Activated CD4-positive, alpha-beta memory T cell treated with anti-CD3 and anti-CD28 coated beads for 36 hours (primary cell): Measurements from ENCODE around the gene PNPO. TPM values are rescaled to one million over a fixed set of nuclear protein-coding genes. Genes with fewer than 3 reads are reported as not detected.
"Not testable (repeated sequence)": the region's sequence is repeated elsewhere in the genome, so short reads cannot be mapped to it uniquely, and the experiment has no call there.

Source experiments
- CTCF ChIA-PET: fragments of 350-600 bp; sonication (Branson Sonifier 250); formaldehyde crosslinking; loops from one replicate; lab custom pipeline; 2021; ENCODE audit warnings: antibody characterized with exemption, inconsistent platforms; lab: Charles Lee
- POLR2A ChIA-PET: fragments of 350-600 bp; sonication (Branson Sonifier 250); formaldehyde crosslinking; loops from one replicate; lab custom pipeline; 2021; ENCODE audit warnings: antibody characterized with exemption; lab: Charles Lee
- DNase-seq: peaks from one replicate; pipeline ENCODE4 v3.0.0-alpha.2; 2020
- H3K27ac Mint-ChIP-seq: one replicate; pipeline ENCODE4 v1.8.0; 2021; ENCODE audit warnings: mixed read lengths
- H3K27me3 Mint-ChIP-seq: one replicate; pipeline ENCODE4 v1.8.0; 2021; ENCODE audit warnings: mixed read lengths
- H3K36me3 Mint-ChIP-seq: one replicate; pipeline ENCODE4 v1.8.0; 2021; ENCODE audit warnings: mixed read lengths
- H3K4me1 Mint-ChIP-seq: one replicate; pipeline ENCODE4 v1.8.0; 2021; ENCODE audit warnings: low read depth, mixed read lengths
- H3K4me3 Mint-ChIP-seq: one replicate; pipeline ENCODE4 v1.8.0; 2021; ENCODE audit warnings: mild to moderate bottlenecking, mixed read lengths
- H3K9me3 Mint-ChIP-seq: one replicate; pipeline ENCODE4 v1.8.0; 2021; ENCODE audit warnings: mixed read lengths
- intact Hi-C: fragments of 100-400 bp; cut with micrococcal nuclease; formaldehyde crosslinking; loops from one replicate; pipeline ENCODE4 v1.15.1; 2023
- total RNA-seq, 2 experiments: library from RNA; stranded (reverse); gene quantifications; one replicate each; pipeline ENCODE4 v1.2.3, GENCODE V29; 2021

Gene PNPO
- total RNA-seq, 2 experiments from 2014 or later, result 32.5 to 34.4 TPM

DNA sequence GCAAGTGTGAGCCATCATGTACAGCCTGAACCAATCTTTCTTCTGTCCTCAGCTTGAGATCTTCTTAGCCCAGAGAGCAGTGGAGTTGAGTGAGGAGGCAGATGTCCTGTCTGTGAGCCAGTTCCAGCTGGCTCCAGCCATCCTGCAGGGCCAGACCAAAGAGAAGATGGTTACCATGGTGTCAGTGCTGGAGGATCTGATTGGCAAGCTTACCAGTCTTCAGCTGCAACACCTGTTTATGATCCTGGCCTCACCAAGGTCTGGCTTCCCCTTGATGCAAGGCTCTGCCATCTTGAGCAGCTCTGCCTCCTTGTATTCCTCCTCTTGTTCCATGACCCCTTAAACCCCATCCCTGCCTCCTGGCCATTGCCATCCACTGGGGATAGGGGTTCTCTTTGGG is 39.2 kb downstream of the PNPO start:
- peaks cover 40% of the 10 kb centered on the region for H3K36me3 Mint-ChIP-seq
- no peaks in the 10 kb centered on the region for H3K27me3 Mint-ChIP-seq
- no peaks in the 10 kb centered on the region for H3K9me3 Mint-ChIP-seq
- no peak overlapping the region for H3K4me3 Mint-ChIP-seq
- no peak for DNase-seq
- ChIA-PET POLR2A (interaction anchor here (0.5 kb wide), 1 partner anchor 229 kb away, joined by 4 read pairs; no protein-coding TSS in a partner anchor), CTCF (interaction anchor here (0.7 to 1.3 kb wide), 2 partner anchors 30 to 117 kb away, joined by 3 to 4 read pairs; no protein-coding TSS in a partner anchor)
- intact Hi-C loops, result no loop called here
- no peak overlapping the region for H3K27ac Mint-ChIP-seq
- no peaks in the 10 kb centered on the region for H3K4me1 Mint-ChIP-seq

DNA sequence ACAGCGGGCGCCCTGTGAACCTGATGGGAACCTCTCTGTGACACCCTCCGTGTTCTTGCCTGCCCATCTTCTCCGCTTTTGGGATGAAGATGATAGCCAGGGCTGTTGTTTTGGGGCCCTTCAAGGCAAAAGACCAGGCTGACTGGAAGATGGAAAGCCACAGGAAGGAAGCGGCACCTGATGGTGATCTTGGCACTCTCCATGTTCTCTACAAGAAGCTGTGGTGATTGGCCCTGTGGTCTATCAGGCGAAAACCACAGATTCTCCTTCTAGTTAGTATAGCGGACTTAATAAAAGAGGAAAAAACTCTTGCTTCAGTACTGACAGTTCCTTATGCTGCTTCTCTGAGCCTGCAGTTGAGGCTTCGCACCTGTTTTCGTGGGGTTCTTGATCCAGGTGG is 40.1 kb downstream of the PNPO start:
- Mint-ChIP-seq H3K4me3 (no peak overlapping the region), H3K4me1 (no peaks in the 10 kb centered on the region), H3K27ac (no peak overlapping the region), H3K36me3 (peaks cover 36% of the 10 kb centered on the region), H3K9me3 (no peaks in the 10 kb centered on the region), H3K27me3 (no peaks in the 10 kb centered on the region)
- intact Hi-C loops, result no loop called here
- CTCF ChIA-PET, result interaction anchor here (0.6 to 2.8 kb wide), 3 partner anchors 11 to 264 kb away, joined by 3 to 11 read pairs (median 4); partner anchors contain the start of gene CDK5RAP3
- POLR2A ChIA-PET, result interaction anchor here (0.6 kb wide), 1 partner anchor 9 kb away, joined by 6 read pairs; no protein-coding TSS in a partner anchor
- DNase-seq, result no peak

DNA sequence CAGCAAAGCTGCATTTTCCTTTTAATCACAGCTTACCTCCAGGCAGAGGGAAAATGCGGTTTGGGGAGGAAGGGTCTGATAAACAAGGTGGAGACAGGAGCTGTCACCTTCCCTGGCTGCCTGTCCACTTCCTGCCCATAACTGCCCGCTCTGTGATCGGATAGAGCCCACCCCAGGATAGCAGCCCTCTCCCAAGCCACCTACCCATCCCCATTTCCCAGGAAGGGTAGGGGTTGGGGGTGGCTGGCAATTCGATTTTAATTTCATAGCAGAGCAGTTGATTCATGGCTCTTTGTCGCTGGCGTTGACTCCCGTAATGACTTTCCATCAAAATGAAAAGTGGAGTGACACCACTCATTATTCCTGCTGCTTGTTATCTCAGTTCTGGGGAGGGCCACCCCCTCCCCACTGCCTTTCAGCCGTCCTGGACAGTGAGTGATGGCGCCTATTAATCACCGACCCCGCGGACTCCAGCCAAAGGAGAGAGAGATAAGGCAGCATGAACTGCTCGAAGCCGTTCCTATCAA is 40.8 kb downstream of the PNPO start:
- intact Hi-C loops, result no loop called here
- no peak for DNase-seq
- H3K9me3 Mint-ChIP-seq, result no peaks in the 10 kb centered on the region
- no peaks in the 10 kb centered on the region for H3K4me1 Mint-ChIP-seq
- ChIA-PET POLR2A (interaction anchor here (0.5 kb wide), 1 partner anchor 37 kb away, joined by 3 read pairs; no protein-coding TSS in a partner anchor), CTCF (interaction anchor here (0.6 to 2.8 kb wide), 2 partner anchors 12 to 265 kb away, joined by 3 to 11 read pairs; partner anchors contain the start of gene CDK5RAP3)
- H3K4me3 Mint-ChIP-seq, result no peak overlapping the region
- H3K27me3 Mint-ChIP-seq, result no peaks in the 10 kb centered on the region
- H3K36me3 Mint-ChIP-seq, result peaks cover 32% of the 10 kb centered on the region
- H3K27ac Mint-ChIP-seq, result no peak overlapping the region

DNA sequence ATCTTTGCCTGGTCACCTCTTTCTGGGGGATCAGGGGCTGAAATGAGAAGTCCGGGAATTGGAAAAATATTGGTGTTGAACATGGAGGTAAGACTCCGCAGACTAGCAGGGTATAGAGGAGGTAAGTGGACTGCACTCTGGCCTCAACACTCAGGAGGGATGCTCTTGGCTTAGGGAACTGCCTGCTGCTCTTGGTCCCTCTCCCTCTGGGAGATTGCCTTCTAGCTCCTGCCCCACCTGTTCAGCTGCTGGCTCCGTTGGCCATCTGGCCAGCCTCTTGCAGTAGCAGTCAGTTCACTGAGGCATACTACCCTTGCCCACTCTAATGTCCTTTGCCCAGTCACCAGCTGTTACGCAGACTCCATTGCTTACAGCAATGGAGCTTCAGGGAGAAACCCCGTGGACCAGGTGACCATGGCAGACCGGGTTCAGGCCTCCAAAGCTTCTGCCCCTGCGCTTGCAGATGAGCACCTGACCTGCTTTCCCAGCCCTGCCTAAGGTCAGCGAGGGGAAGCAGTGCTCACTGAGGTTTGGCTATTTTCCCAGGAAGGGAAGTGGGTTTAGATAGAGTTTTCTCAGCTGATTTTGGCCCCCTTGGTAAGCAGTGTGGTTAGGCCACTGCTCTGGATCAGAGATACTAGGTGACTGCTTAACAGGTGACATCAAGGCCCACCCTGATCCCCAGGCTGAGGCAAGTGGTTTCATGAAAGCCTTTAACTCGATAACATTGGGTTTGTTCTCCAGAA is 41.4 kb downstream of the PNPO start:
- Mint-ChIP-seq H3K27me3 (no peaks in the 10 kb centered on the region), H3K4me1 (no peaks in the 10 kb centered on the region), H3K9me3 (no peaks in the 10 kb centered on the region), H3K36me3 (peaks cover 27% of the 10 kb centered on the region), H3K4me3 (no peak overlapping the region), H3K27ac (no peak overlapping the region)
- ChIA-PET CTCF (interaction anchor here (2.8 kb wide), 1 partner anchor 12 kb away, joined by 11 read pairs; the partner anchor contains the start of gene CDK5RAP3), POLR2A (interaction anchor here (0.5 to 0.6 kb wide), 2 partner anchors 25 to 37 kb away, joined by 3 to 4 read pairs; no protein-coding TSS in a partner anchor)
- intact Hi-C loops, result no loop called here
- DNase-seq, result no peak

DNA sequence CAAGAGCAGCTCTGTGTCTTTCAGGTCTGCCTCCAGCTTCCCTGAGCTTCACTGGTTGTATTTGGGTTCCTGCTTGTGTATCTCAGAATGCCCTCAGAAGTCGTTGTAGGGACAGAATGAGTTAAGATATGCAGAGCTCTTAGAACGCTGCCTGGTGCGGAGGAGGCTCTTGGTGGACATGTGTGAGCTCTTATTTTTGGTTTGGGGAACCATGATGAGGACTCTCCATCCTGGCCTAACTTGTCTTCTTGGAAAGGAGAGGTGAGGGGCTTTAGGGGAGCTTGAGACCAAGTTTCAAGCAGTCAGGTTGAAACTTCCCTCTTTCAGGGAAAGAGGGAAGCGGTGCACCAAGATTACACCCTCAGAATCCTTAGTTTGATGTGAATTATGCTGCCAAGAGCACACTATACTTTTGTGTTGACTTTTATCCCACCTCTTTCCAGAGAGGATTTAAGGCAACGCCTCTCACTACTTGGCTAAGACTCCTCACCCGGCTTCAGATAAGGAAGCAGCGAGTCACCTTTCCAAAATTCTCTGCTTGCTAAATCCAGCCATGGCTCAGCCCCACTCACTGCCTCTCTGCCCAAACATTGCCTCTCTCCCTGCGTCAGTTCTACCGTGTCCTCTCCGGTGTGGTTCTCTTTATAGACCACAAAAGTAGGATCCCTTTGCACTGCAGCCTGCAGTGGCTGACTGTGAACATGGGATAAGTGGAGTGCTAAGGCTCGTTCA is 42.3 kb downstream of the PNPO start:
- POLR2A ChIA-PET, result no interaction called here
- H3K27ac Mint-ChIP-seq, result no peak overlapping the region
- no peak overlapping the region for H3K4me3 Mint-ChIP-seq

DNA sequence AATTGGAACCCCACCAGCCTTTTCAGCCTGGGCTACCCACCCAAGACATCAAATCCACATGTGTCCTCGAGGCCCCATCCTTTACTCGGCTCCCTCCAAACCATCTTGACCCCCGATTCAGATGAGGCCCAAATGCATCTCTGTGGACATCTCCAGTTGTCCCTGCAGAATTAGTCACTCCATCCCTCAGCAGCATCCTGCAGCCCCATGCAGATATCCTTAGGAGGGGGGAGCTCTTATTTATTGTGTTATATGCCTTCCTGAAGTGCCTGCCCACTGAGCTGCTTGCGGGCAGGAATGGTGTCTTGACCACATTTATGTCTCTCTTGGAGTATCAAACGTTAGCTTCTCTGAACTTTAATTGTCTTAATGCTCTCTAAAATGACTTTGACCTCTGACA is 45.1 kb downstream of the PNPO start:
- DNase-seq, result no peak
- Mint-ChIP-seq H3K36me3 (peaks cover 10% of the 10 kb centered on the region), H3K27ac (no peak overlapping the region), H3K9me3 (no peaks in the 10 kb centered on the region), H3K4me1 (peaks cover 2% of the 10 kb centered on the region), H3K4me3 (no peak overlapping the region), H3K27me3 (no peaks in the 10 kb centered on the region)
- ChIA-PET POLR2A (no interaction called here), CTCF (interaction anchor here (0.6 to 1.3 kb wide), 2 partner anchors 8 to 15 kb away, joined by 3 to 7 read pairs; partner anchors contain the start of gene CDK5RAP3)
- intact Hi-C loops, result no loop called here

More for the DNA sequence above, 42.3 kb downstream of the PNPO start:
- no peak for DNase-seq
- H3K9me3 Mint-ChIP-seq, result no peaks in the 10 kb centered on the region
- intact Hi-C loops, result no loop called here
- CTCF ChIA-PET, result interaction anchor here (2.8 kb wide), 1 partner anchor 13 kb away, joined by 11 read pairs; the partner anchor contains the start of gene CDK5RAP3
- peaks cover 23% of the 10 kb centered on the region for H3K36me3 Mint-ChIP-seq
- no peaks in the 10 kb centered on the region for H3K4me1 Mint-ChIP-seq
- no peaks in the 10 kb centered on the region for H3K27me3 Mint-ChIP-seq

DNA sequence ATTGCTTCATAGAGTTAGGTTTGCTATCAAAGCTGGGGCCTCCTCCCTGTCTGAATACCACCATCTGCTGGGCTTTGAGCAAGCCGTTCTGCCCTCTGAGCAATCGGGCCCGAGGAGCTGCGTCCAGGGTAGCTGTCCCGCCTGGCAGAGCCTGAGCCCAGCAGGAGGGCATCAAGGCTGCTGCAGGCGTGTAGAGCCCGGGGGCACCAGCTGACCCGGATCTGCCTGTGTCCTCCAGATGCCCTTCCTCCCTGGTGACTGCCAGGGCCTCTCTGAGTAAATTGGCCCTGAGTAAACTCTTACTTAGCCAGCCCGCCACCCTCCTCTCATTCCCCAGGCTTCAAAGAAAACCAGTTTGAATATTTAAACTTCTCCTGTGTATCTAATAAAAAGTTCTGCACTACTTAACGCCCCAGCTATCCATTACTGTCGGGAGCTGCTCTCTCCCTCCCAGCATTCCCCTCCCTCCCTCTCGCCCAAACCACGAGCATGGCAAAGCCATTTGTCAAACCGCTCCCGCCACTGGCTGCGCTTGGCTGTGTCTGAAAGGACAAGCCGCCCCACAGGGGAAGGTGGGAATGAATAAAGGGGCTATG is 46.0 kb downstream of the PNPO start:
- ChIA-PET POLR2A (no interaction called here), CTCF (interaction anchor here (0.6 to 1.3 kb wide), 2 partner anchors 9 to 16 kb away, joined by 3 to 7 read pairs; partner anchors contain the start of gene CDK5RAP3)
- no peak overlapping the region for H3K27ac Mint-ChIP-seq
- peaks cover 2% of the 10 kb centered on the region for H3K4me1 Mint-ChIP-seq
- no peak overlapping the region for H3K4me3 Mint-ChIP-seq
- H3K36me3 Mint-ChIP-seq, result peaks cover 7% of the 10 kb centered on the region
- no peak for DNase-seq
- H3K27me3 Mint-ChIP-seq, result peaks cover under 1% of the 10 kb centered on the region
- no peaks in the 10 kb centered on the region for H3K9me3 Mint-ChIP-seq
- intact Hi-C loops, result no loop called here

DNA sequence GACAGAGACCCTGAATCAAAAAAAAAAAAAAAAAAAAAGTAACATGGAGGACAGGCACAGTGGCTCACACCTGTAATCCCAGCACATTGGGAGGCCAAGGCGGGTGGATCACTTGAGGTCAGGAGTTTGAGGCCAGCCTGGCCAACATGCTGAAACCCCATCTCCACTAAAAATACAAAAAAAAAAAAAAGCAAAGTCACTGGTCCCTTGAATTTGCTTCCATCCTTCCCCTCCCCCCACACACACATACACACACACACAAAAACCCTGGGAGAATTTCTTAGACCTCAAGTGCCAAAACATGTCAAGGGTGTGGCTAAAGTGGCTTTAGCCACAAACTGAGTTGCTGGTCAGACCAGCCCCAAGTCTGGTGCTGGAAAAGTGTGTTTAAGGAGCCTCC is 47.1 kb downstream of the PNPO start:
- H3K27ac Mint-ChIP-seq, result not testable (repeated sequence)

DNA sequence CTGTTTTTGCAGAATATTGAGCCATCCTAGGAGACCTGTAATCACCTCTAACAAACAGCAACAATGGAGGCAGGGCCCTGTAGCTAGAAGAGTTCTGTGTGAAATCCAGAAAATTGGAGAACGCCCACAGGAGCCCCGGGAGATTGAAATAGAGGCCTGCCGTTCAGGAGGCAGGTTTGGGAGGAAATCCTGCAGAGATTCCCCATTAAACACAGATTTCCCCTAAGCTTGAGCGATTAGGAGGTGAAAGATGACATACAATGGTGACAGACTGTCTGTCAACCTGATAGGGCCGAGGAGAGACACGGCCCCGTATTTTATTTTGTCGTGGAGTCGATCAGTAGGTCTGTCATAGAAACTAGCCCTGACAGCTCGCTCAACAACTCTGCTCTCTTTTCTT is 47.8 kb downstream of the PNPO start:
- ChIA-PET POLR2A (no interaction called here), CTCF (no interaction called here)
- intact Hi-C loops, result no loop called here
- DNase-seq, result no peak
- Mint-ChIP-seq H3K4me1 (peaks cover 2% of the 10 kb centered on the region), H3K4me3 (no peak overlapping the region), H3K27me3 (peaks cover 1% of the 10 kb centered on the region), H3K9me3 (no peaks in the 10 kb centered on the region), H3K36me3 (peaks cover 1% of the 10 kb centered on the region), H3K27ac (no peak overlapping the region)

More for the DNA sequence above, 47.1 kb downstream of the PNPO start:
- H3K4me1 Mint-ChIP-seq, DNase-seq, CTCF ChIA-PET, intact Hi-C loops, H3K9me3 Mint-ChIP-seq, H3K27me3 Mint-ChIP-seq, POLR2A ChIA-PET, H3K36me3 Mint-ChIP-seq, H3K4me3 Mint-ChIP-seq: not testable (repeated sequence)

DNA sequence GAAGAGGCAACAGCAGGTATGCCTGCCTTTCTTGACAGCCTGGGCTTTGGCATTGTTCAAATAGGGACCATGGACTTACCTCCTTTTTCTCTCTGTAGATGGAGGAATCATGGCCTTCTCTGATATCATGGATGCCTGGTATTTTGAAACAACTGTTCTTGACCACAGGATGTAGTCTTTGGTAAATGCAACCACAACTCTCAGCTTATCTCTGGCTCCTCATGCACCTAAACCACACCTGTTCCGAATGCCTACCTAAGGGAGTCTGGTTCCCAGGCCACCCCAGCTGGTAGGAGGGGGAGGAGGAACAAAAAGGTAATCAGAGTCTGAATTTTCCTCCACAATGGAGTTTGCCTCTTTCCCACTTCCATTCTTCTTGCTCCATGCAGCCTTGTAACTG is 48.3 kb downstream of the PNPO start:
- no peak overlapping the region for H3K4me3 Mint-ChIP-seq
- no peak overlapping the region for H3K27ac Mint-ChIP-seq
- peaks cover 1% of the 10 kb centered on the region for H3K36me3 Mint-ChIP-seq

DNA sequence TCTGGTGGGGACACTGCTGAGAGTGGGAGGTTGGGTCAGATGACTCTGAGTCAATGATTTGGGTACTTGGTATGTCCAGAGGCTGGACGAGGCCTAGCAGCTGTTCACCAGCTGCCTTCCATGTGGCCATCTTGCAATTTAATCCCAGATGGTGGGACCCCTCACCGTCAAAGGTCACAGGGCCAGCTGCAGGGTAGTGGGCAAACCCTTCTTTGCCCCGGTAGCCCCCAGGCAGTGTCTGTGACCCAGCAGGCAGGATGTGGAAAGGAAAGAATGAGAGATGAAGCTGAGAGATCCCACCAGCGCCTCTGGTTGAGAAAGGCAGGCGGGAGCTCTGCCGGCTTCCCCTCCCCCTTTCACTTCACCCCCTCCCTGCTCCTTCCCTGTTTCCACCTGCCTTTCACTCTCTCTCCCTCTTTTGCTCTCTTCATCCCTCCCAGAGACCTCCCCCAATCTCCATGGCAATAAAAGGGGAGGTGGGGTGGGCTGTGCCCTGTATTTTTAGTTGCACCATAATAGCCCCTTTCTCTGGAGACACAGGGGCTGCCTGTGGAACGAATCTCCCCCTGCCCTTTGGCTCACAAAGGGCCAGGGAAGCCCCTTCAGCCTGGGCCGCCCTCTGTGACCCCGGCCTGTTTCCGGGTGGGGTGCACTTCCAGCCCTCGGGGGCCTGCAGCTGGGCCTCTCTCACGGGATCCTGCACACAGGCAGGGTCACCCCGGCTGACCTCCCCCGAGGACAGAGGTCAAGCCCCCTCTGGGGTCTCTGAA is 49.8 kb downstream of the PNPO start:
- CTCF ChIA-PET, result no interaction called here
- H3K36me3 Mint-ChIP-seq, result no peaks in the 10 kb centered on the region
- intact Hi-C loops, result no loop called here

More for the DNA sequence above, 48.3 kb downstream of the PNPO start:
- DNase-seq, result no peak
- peaks cover 2% of the 10 kb centered on the region for H3K4me1 Mint-ChIP-seq
- ChIA-PET CTCF (interaction anchor here (0.6 kb wide), 1 partner anchor 123 kb away, joined by 3 read pairs; no protein-coding TSS in a partner anchor), POLR2A (no interaction called here)
- no peaks in the 10 kb centered on the region for H3K9me3 Mint-ChIP-seq
- peaks cover 3% of the 10 kb centered on the region for H3K27me3 Mint-ChIP-seq
- intact Hi-C loops, result no loop called here

More for the DNA sequence above, 49.8 kb downstream of the PNPO start:
- peaks cover 3% of the 10 kb centered on the region for H3K27me3 Mint-ChIP-seq
- no peak for DNase-seq
- no peak overlapping the region for H3K27ac Mint-ChIP-seq
- no peaks in the 10 kb centered on the region for H3K9me3 Mint-ChIP-seq
- H3K4me3 Mint-ChIP-seq, result no peak overlapping the region
- peaks cover 2% of the 10 kb centered on the region for H3K4me1 Mint-ChIP-seq
- POLR2A ChIA-PET, result no interaction called here
